ENCODE results near the gene TMX1. TPM values are rescaled to one million over a fixed set of nuclear protein-coding genes. Genes with fewer than 3 reads are reported as not detected.

TMX1 gene
- total and polyA plus RNA-seq, 9 donors, result 11.2 to 28.7 (median 18.8) TPM

DNA sequence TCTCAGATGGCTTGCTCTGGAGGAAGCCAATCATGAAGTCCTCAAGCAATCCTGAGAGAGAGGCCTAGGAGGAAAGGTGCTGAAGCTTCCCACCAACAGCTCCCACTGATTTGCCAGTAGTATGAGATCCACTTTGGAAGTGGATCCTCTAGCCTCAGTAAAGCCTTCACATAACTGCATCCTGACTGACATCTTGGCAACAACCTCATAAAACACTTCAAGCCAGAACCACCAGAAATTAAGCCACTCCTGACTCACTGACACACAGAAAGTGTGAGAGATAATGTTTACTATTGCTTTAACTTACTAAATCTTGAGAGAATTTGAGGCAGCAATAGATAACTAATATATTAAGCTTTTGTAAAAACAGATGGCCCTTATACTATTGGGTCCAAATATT, 11.7 kb upstream of the TMX1 start:
- no peak for DNase-seq
- Histone ChIP-seq H3K36me3 (no peaks in the 10 kb centered on the region), H3K4me1 (ENCODE audit: insufficient read depth) (no peaks in the 10 kb centered on the region), H3K27ac (no peak overlapping the region), H3K4me3 (no peak overlapping the region), H3K27me3 (no peaks in the 10 kb centered on the region), H3K9me3 (no peaks in the 10 kb centered on the region)
- intact Hi-C loops (cut with DNase I), result loop anchor here in 1 of 4 donors (10.0 kb wide), 1 partner anchor 274 kb away; no protein-coding TSS in a partner anchor
- TF ChIP-seq EP300 (IDR thresholded peaks at IDR 0.05) (no peak), POLR2A (IDR thresholded peaks at IDR 0.05) (no peak)
- TF ChIP-seq, protein P1, sequence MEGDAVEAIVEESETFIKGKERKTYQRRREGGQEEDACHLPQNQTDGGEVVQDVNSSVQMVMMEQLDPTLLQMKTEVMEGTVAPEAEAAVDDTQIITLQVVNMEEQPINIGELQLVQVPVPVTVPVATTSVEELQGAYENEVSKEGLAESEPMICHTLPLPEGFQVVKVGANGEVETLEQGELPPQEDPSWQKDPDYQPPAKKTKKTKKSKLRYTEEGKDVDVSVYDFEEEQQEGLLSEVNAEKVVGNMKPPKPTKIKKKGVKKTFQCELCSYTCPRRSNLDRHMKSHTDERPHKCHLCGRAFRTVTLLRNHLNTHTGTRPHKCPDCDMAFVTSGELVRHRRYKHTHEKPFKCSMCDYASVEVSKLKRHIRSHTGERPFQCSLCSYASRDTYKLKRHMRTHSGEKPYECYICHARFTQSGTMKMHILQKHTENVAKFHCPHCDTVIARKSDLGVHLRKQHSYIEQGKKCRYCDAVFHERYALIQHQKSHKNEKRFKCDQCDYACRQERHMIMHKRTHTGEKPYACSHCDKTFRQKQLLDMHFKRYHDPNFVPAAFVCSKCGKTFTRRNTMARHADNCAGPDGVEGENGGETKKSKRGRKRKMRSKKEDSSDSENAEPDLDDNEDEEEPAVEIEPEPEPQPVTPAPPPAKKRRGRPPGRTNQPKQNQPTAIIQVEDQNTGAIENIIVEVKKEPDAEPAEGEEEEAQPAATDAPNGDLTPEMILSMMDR (IDR thresholded peaks at IDR 0.05), result no peak

DNA sequence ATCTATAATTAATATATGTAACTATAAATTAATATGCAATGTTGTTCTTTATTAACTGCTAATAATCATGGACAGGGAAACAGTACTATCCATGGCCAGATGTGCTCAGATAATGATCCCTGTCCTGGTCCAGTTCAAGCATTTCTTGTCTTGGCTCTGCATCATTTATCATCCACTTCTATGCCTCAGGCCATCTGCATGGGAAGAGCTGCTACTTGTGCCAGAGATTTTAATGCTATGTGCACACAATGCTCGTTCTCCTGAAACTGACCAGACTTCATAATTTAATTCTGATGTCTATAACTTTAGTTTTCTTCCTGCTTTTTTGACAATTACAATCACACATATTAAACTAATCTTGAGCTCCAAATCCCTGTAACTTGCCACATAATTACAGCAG, 11.2 kb upstream of the TMX1 start:
- intact Hi-C loops (cut with DNase I), result loop anchor here in 1 of 4 donors (10.0 kb wide), 1 partner anchor 274 kb away; no protein-coding TSS in a partner anchor
- H3K27ac ChIP-seq, result no peak overlapping the region
- no peaks in the 10 kb centered on the region for H3K27me3 ChIP-seq
- H3K9me3 ChIP-seq, result no peaks in the 10 kb centered on the region
- H3K36me3 ChIP-seq, result no peaks in the 10 kb centered on the region
- WGBS, 3 donors, result 69 to 89% (median 85%) methylated on average over 1 of the region's 1 CpG
- TF ChIP-seq POLR2A (IDR thresholded peaks at IDR 0.05) (no peak), EP300 (IDR thresholded peaks at IDR 0.05) (no peak)
- TF ChIP-seq, protein P1 (IDR thresholded peaks at IDR 0.05), result no peak
- no peaks in the 10 kb centered on the region for H3K4me1 ChIP-seq (ENCODE audit: insufficient read depth)
- H3K4me3 ChIP-seq, result no peak overlapping the region
- no peak for DNase-seq

GRCh38 chr14:51236314-51236713, 3.7 kb upstream of the TMX1 start:
- Histone ChIP-seq H3K4me1 (ENCODE audit: insufficient read depth) (no peaks in the 10 kb centered on the region), H3K4me3 (no peak overlapping the region), H3K27me3 (no peaks in the 10 kb centered on the region), H3K36me3 (no peaks in the 10 kb centered on the region), H3K9me3 (no peaks in the 10 kb centered on the region), H3K27ac (no peak overlapping the region)
- TF ChIP-seq, protein P1 (IDR thresholded peaks at IDR 0.05), result no peak
- no peak for TF ChIP-seq POLR2A (IDR thresholded peaks at IDR 0.05)
- TF ChIP-seq EP300 (IDR thresholded peaks at IDR 0.05), result no peak
- intact Hi-C loops (cut with DNase I), result no loop called here
- DNase-seq, result no peak

- Histone ChIP-seq H3K4me3 (peak overlapping the region; percentile 97), H3K27me3 (no peaks in the 10 kb centered on the region), H3K36me3 (no peaks in the 10 kb centered on the region), H3K27ac (peak overlapping the region; percentile 53 to 79), H3K4me1 (ENCODE audit: insufficient read depth) (peaks cover 1% of the 10 kb centered on the region), H3K9me3 (no peaks in the 10 kb centered on the region)
- 11 to 15% (median 12%) methylated on average over 10 of the region's 10 CpGs for WGBS, 3 donors
- TF ChIP-seq EP300 (IDR thresholded peaks at IDR 0.05), result no peak
- TF ChIP-seq POLR2A (IDR thresholded peaks at IDR 0.05), result no peak
- intact Hi-C loops (cut with DNase I), result no loop called here
- no peak for DNase-seq
These were observed 845 bp downstream of the TMX1 start for GRCh38 chr14:51240804-51241380.
